ENCODE data around the gene BHLHA9.

DNA sequence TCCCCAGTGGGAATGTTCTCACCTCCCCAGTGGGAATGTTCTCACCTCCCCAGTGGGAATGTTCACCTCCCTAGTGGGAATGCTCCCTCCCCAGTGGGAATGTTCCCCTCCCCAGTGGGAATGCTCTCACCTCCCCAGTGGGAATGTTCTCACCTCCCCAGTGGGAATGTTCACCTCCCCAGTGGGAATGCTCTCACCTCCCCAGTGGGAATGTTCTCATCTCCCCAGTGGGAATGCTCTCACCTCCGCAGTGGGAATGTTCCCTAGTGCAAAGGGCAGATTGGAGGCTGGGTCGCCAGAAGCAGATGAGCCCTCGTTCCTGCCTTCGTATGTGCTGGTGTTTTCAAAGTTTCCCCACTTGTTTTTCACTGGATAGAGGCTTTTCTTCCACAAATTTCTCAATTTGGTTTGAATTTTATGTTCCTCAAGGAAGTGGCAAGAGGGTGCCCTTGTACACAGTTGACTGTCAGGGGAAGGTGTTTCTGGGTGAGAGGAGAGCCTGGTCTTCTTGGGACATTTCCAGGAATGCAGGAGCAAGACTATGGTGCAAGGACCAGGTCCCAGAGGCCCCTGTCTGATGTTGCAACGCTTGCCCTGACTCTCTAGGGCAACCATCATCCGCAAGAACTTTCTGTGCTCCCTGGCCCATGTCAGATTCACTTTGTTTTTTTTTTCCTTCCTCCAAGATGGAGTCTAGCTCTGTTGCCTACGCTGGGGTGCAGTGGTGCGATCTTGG lies 43.2 kb downstream of the BHLHA9 start:
- TF ChIP-seq, protein P1, sequence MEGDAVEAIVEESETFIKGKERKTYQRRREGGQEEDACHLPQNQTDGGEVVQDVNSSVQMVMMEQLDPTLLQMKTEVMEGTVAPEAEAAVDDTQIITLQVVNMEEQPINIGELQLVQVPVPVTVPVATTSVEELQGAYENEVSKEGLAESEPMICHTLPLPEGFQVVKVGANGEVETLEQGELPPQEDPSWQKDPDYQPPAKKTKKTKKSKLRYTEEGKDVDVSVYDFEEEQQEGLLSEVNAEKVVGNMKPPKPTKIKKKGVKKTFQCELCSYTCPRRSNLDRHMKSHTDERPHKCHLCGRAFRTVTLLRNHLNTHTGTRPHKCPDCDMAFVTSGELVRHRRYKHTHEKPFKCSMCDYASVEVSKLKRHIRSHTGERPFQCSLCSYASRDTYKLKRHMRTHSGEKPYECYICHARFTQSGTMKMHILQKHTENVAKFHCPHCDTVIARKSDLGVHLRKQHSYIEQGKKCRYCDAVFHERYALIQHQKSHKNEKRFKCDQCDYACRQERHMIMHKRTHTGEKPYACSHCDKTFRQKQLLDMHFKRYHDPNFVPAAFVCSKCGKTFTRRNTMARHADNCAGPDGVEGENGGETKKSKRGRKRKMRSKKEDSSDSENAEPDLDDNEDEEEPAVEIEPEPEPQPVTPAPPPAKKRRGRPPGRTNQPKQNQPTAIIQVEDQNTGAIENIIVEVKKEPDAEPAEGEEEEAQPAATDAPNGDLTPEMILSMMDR (IDR thresholded peaks at IDR 0.05): no peak
- TF ChIP-seq ZFX (IDR thresholded peaks at IDR 0.05; ENCODE audit: borderline replicate concordance): no peak

Data from 22Rv1 (cell line).